22Rv1 (cell line): ENCODE results near the gene MOK.

Experiments used
- ZFX ChIP-seq: fragments of 450-650 bp; IDR thresholded peaks from 2 replicates; pipeline ENCODE4 v1.6.1; 2017; ENCODE audit warnings: antibody characterized with exemption, borderline replicate concordance
- TF ChIP-seq, protein P1 (sequence below): fragments of 450-650 bp; IDR thresholded peaks from 2 replicates; pipeline ENCODE4 v1.5.1; 2017; ENCODE audit warnings: mild to moderate bottlenecking

DNA sequence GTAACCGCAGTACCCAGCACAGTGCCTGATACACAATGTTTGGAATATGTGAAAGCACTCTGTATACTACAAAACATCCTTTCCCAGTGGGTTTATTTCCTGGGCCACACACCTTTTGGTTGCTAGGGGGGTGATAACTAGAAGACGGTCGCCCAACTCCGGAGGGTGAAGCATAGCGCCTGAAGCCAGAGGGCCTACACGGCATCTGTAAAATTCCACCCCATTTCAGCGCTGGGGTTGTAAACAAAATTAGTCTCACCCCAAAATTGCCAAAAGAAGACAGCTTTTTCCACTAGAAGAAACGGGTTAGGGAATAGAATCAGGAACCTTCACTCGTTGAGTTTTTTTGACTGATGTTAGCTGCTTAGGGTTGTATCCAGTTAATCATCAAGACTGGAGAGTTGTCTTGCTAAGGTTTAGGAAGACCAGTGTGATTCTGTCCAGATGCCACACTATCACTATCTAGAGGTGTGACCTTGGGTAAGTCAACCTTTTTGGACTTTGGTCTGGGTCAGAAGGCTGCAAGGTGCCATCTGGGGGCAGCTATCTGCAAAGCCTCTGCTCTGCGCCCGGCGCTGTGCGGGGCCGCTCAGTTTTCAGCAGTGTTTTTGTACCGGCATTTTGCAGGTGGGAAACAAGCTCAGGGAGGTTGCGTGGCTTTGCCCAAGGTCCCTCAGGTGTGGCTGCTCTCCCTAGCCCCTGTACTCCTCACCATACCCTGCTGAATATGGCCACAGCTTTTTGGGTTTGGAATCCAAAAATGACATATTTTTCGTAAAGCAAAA, 15.9 kb upstream of the MOK start:
- TF ChIP-seq, protein P1, sequence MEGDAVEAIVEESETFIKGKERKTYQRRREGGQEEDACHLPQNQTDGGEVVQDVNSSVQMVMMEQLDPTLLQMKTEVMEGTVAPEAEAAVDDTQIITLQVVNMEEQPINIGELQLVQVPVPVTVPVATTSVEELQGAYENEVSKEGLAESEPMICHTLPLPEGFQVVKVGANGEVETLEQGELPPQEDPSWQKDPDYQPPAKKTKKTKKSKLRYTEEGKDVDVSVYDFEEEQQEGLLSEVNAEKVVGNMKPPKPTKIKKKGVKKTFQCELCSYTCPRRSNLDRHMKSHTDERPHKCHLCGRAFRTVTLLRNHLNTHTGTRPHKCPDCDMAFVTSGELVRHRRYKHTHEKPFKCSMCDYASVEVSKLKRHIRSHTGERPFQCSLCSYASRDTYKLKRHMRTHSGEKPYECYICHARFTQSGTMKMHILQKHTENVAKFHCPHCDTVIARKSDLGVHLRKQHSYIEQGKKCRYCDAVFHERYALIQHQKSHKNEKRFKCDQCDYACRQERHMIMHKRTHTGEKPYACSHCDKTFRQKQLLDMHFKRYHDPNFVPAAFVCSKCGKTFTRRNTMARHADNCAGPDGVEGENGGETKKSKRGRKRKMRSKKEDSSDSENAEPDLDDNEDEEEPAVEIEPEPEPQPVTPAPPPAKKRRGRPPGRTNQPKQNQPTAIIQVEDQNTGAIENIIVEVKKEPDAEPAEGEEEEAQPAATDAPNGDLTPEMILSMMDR, result no peak
- no peak for TF ChIP-seq ZFX
